NCI-H524 treated with DMSO at 0.1 percent for 48 hours (cell line): ENCODE measurements around the gene PITX2.

Experiments used
- DNase-seq: peaks from one replicate; lab custom pipeline; 2025; lab: John Stamatoyannopoulos, UW

Gene PITX2

GRCh38 chr4:110622841-110623717 is at the start of gene PITX2:
TSS of gene PITX2 (minus strand) at chr4:110623077. CDS start at chr4:110622460, 617 bp downstream.
- DNase-seq: no peak

GRCh38 chr4:110671679-110672078 is 48.8 kb upstream of the PITX2 start:
- no peak for DNase-seq

DNA sequence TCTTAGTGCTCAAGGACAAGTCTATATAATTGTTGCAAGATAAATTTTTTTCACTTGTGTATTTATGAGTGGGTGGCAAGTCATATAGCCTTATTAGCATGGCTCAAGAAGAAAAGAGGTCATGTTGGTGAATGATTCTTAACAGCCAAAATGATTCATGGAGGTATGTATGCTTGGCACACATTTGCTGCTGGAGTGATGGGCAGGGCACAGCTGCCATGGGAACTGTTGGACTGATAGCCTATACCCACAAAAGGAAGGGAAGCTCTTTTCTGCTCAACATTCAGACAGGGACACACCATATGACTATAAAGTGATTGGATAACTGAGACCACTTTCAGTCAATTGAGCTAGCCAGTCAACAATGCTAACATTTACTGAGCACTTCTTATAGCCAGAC is 46.8 kb upstream of the PITX2 start:
- no peak for DNase-seq

DNA sequence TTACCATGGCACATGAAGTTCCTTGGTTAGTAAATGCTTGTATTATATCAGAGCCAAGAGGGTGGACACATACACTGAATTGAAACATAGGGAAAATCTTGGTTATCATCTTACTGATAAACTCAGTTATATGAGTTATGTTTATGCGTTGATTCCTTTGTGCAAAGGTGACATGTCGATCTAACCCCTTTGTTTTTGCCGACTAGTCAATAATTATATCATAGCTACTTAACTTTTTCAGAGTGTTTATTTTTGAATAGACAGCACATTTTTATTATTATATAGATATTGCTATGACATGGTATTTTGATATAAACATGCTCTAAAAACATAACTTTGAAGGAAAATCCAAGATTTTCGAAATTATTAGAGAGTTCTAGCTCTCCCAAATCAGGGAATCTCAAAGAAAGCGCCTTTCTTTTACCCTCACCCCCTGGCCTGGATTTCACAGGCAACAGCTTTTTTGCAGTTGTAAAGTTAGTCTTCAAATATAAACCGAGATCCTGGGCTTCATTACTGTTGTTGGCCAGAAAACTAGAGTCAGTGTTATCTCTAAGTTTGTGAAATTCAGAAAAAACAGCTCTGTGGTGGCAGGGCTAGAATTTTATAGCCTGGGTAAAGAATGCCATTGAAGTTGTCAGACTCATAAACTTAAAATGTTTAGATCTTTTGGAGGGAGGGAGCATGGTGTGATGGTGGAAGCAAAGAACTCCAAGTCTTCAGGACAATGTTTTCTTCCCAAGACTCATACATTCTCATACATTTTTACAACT is 45.8 kb upstream of the PITX2 start:
- no peak for DNase-seq

DNA sequence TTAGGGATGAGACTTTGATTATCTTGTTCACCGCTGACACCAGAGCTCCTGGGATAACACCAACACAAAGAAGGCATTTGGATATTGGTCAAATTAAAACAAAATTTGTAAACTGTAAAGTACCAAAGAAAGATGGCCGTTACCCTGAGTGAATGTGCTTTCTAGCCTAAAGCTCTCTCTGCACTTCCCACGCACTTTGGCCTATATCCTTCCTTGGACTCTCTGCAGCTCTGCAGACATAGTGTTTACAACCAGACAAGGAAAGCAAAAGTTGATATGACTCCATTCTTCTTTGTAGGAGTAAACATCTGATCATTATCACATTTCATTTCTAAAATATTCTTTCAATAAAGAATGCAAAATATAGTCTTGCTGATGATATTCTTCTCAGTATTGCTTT is 44.8 kb upstream of the PITX2 start:
- DNase-seq: no peak

- no peak for DNase-seq
Observed at GRCh38 chr4:110666030-110666429, 43.2 kb upstream of the PITX2 start.

DNA sequence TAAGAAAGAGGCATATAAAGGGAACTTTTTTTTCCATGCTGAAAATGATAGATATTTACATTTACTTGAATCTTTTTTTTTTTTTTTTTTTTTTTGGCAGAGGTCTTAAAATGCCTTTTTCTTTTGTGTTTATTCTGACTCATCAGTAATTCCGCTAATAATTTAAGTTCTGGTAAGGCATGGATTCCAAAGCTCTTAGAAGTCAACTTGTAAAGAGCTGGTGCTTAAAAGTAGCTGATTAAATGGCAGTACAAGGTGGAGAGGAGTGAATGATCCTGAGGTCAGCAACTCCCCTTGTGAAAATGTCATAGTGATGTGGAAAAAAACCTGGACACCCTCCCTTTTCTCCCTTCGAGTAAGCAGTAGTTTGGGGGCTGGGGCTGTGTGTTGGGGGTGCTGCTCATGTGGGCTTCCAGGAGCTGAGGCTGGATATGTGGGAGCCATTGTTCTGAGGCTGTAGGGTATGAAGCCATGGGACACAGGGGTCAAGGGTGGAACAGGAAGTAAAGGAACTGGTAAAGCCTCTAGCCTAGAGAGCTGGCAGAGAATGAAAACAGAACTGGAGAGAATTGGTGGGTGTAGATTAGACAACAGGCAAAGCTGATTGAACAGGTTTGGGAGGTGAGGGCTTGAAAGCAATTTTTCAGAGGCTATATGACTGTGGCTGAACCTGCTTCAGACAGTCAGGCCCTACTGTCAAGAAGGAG is 41.0 kb upstream of the PITX2 start:
- no peak for DNase-seq

DNA sequence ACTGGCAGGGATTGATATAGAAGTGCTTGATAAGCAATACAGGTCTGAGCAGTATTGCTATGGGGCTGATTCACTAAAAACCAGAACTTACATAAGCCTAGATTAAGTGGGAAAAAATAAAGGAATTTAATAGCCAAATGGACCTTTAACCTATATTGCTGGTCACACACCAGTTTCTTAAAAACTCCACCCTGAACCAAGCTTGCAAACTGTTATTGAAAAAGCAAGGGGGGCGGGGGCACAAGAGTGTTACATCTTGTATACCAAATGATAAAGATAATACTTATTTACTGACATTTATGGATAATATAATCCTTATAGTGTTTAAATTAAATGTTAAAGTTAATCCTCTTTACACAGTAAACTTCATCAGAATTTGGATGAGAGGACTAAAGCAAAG is 40.3 kb upstream of the PITX2 start:
- no peak for DNase-seq

DNA sequence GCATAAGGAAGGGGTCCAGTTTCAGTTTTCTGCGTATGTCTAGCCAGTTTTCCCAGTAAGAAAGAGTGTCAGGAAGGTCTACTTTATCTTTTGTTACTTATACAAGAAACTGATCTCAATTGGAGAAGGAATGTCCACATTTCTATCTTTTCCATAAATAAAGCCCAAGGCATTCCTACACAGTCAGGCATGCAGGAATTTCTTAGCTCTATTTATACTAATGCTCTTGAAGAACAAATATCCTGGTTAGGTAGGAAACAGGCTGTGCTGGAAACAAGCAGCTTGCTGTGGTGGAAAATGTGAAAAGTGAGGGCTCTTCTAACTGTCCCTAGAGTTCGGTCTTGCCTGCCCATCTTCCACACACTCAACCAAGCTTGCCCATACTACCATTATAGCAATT is 37.9 kb upstream of the PITX2 start:
- no peak for DNase-seq

GRCh38 chr4:110654254-110654635 is 31.4 kb upstream of the PITX2 start:
- no peak for DNase-seq

- no peak for DNase-seq
Observed at GRCh38 chr4:110653321-110654253, 30.7 kb upstream of the PITX2 start.

DNA sequence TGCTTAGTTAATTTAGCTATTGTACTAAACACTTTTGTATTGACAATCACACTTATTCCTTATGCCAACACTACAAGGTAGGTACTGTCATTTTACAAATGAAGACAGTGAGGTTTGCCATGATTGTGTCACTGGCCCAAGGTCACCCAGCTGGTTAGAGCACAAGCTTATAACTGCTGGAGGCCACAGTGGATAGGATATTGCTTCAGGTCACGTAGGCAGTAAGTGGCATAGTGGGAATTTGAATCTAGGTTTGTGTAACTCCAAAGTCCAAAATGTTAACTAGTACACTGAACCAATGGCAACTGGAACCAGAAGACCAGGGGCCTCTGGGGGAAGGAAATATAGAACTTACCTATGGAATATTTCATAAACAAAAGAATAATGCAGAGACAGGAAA is 21.1 kb upstream of the PITX2 start:
- no peak for DNase-seq

DNA sequence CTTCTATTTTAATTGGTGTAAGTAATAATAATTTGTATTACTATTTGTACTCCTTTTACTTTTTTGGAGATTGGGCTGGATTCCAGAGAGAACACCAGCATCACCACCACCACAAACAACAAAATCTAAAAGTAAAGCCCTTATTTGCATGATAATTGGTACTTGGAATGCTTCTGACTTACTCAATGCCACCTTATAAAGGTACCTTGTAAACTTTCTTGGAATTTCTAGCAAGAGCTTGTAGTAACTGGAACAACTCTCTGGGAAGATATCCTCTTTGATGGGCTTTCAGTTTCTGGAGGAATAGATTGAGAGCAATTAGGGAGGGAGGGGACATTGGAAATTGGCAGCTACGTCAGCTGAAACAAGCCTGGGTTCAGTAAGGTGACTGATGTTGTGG is 20.2 kb upstream of the PITX2 start:
- no peak for DNase-seq

DNA sequence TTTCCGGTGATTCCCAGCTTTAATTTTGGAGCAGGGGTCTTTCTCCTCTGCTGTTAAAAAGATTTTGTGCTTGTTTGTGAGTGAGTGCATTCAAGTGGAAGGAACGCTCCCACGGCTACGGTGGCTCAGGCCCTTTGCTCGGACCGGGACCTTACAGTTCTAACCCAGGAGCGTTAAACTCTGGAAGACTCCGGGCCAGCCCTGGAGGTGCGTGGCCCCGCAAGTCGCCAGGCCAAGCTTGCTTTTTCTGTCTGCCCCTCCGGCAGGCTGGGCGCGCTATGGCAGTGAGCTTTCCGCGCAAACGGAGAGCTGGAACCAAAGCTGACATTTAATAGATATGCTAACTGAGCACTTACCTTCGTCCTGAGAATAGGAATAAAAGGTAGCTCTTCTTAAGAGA is 18.3 kb upstream of the PITX2 start:
- no peak for DNase-seq

- DNase-seq: no peak
Observed at GRCh38 chr4:110640576-110640975, 17.7 kb upstream of the PITX2 start.

GRCh38 chr4:110639207-110640090 is 16.6 kb upstream of the PITX2 start:
- DNase-seq: no peak

GRCh38 chr4:110638089-110638746 is 15.3 kb upstream of the PITX2 start:
- DNase-seq: no peak

DNA sequence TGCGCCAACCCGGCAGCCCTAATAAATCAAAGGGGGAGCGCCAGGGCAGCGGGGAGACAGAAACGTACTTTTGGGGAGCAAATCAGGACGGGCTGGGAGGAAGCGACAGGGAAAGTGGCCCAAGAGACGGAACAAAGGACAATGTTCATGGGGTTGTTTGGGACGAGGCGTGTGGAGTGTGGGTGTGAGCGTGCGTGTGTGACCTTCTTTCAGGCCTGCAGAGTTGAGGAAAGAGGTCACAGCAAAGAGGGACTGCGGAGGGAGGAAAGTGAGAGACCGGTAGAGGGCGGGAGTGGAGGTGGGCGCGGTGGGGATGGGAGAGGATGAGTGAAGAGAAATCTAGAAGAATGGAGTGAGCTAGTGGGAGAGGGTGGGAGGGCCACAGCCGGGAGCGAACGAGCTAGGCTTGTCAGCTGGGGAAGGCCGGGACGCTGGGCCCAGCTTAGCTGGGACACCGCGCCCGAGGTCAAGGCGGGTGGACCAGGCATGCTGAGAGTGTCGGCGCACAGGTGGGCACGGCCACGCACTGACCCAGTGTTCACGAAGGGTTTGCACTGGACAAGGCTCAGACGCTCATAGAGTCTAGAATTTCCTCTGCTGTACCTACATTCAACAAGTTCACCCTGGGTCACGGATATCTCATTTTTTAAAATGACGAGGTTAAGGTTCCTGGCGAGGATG is 14.7 kb upstream of the PITX2 start:
- DNase-seq: no peak

- no peak for DNase-seq
Observed at GRCh38 chr4:110636680-110637407, 14.0 kb upstream of the PITX2 start.
